Measurements from ENCODE around the gene TRAPPC14.
"Not testable (repeated sequence)": the region's sequence is repeated elsewhere in the genome, so short reads cannot be mapped to it uniquely, and the experiment has no call there.

The TRAPPC14 gene, protein sequence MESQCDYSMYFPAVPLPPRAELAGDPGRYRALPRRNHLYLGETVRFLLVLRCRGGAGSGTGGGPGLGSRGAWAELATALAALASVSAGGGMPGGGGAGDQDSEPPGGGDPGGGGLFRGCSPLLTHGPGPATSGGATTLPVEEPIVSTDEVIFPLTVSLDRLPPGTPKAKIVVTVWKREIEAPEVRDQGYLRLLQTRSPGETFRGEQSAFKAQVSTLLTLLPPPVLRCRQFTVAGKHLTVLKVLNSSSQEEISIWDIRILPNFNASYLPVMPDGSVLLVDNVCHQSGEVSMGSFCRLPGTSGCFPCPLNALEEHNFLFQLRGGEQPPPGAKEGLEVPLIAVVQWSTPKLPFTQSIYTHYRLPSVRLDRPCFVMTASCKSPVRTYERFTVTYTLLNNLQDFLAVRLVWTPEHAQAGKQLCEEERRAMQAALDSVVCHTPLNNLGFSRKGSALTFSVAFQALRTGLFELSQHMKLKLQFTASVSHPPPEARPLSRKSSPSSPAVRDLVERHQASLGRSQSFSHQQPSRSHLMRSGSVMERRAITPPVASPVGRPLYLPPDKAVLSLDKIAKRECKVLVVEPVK

DNA sequence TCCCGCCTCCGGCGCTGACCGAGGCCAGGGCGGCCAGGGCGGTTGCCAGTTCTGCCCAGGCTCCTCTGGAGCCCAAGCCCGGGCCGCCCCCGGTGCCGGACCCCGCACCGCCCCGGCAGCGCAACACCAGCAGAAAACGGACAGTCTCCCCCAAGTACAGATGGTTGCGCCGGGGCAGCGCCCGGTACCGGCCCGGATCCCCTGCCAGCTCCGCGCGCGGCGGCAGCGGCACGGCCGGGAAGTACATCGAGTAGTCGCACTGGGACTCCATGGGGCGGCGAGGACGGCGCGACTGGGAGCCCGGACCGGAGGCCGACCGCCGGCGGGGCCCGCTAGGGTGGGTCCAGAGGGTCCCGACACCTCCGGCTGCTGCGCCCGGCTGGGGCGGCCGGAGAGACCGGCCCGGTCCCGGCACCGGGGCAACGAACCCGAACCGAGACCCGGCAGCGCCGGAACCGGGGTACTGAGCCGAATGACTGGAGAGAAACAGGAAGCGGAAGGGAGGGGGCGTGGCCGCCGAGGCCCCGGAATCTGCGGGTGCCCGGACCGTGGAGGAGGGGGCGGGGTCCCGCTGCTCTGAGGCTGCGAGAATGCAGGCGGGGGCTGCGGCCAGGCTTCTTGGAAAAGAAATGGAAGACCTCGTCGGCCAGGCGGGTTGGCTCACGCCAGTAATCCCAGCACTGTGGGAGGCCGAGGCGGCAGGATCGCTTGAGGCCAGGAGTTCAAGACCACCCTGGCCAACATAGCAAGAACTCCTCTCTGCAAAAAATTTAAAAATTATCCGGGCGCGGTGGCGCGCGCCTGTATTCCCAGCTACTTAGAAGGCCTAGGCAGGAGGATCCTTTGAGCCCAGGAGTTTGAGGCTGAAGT lies at the start of gene TRAPPC14:
Gene TRAPPC14, minus strand, starts transcription at position 495 of the 870 bp plus-strand sequence. Its CDS starts 224 bp downstream, at position 271.
- DNase-seq: peak; percentile 44

DNA sequence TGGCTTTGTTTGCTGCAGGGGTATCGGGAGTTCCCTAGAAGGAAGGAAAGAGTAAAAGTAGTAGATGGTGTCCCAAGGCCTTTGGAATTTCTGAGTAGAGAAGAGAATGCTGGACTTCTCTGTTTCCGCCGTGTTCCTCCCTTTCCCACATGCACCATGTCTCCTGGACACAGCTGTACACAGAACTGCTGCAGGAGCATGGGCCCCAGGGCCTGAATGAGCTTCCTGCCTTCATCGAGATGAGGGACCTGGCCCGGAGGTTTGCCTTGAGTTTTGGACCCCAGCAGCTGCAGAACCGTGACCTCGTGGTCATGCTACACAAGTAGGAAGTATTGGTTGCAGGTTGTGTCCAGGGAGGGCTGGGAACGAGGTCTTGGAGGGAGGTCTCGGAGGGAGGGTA lies 45.9 kb upstream of the TRAPPC14 start:
- no peak for DNase-seq

DNA sequence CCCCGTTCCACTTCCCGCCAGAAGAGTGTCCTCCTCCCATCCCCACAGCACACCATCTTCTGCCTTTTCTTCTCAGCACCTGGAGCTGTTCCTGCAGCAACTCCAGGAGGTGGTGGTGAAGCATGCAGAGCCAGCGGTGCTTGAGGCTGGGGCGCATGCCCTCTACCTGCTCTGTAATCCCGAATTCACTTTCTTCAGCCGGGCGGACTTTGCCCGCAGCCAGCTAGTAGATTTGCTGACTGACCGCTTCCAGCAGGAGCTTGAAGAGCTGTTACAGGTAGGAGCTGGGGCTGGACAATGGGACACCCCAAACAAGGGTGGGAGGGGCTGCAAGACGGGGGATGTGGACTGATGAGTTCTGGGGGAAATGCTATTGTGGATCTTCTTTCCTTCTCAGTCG lies 42.2 kb upstream of the TRAPPC14 start:
- no peak for DNase-seq

DNA sequence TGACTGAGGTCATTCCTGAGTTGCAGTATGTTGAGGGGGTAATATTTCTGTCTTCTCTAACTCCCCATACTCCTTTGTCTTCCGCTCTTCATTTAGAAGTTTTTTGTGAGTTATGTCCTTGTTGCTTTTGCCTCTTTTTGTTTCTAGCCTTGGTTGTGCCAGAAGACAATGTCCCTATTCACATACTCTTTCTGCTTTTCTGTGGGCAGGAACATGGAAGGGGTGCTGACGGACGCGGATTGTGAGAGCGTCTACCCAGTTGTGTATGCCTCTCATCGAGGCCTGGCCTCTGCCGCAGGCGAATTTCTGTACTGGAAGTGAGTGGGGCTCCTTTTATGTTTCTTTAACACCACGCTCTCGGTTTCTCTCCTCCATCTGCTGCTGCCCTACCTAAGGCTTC lies 39.7 kb upstream of the TRAPPC14 start:
- no peak for DNase-seq

DNA sequence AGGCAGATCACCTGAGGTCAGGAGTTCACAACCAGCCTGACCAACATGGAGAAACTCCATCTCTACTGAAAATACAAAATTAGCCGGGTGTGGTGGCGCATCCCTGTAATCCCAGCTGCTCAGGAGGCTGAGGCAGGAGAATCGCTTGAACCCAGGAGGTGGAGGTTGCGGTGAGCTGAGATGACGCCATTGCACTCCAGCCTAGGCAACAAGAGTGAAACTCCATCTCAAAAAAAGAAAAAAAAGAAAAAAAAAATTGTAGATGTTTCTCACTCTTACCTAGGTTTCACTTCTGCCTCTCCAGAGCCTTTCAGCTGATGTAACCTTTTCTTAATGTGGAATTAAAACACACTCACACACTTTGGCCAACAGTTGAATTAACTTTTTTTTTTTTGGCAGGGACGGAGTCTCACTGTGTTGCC lies 37.4 kb upstream of the TRAPPC14 start:
- DNase-seq: not testable (repeated sequence)

DNA sequence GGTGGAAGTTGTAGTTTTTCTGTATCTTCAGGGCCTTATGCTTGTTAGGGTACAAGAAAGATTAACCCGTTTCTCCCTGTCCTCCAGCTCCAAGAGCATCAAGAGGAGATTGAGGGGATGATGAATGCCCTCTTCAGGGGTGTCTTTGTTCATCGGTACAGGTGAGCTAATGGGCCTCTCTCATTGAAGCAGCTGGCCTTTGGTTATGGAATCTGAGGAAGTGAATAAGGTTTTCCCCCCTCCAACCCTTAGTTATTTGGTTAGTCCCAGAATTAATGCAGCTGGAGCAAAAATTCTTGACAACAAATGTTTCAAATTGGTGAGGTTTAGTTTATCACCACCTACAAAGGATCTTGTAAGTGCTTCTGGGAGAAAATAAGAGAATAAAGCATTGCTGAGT lies 36.7 kb upstream of the TRAPPC14 start:
- DNase-seq: no peak

DNA sequence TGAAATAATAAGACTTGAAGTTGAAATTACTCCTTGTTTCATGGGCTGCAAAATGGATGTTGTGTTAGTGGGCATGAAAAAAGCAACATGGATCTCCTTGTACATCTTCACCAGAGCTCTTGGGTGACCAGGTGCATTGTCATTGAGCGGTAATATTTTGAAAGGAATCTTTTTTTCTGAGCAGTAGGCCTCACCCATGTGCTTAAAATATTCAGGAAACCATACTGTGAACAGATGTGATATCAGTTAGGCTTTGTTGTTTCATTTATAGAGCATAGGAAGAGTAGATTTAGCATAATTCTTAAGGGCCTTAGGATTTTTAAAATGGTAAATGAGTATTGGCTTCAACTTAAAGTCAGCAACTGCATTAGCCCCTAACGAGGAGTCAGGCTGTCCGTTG lies 34.4 kb upstream of the TRAPPC14 start:
- DNase-seq: no peak

DNA sequence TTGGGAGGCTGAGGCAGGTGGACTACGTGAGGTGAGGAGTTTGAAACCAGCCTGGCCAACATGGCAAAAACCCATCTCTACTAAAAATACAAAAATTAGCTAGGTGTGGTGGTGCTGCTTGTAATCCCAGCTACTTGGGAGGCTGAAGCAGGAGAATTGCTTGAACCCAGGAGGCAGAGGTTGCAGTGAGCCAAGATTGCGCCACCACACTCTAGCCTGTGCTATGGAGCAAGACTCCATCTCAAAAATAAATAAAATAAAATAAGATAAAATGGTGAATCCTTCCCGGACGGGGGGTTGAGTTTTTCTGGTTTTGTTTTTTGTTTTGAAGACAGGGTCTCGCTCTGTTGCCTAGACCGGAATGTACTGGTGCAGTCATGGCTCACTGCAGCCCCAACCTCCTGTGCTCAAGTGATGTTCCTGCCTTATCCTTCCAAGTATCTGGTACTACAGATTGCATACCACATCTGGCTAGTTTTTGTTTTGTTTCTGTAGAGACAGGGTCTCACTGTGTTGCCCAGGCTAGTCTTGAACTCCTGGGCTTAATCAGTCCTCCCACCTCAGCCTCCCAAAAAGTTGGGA lies 33.8 kb upstream of the TRAPPC14 start:
- DNase-seq: not testable (repeated sequence)

DNA sequence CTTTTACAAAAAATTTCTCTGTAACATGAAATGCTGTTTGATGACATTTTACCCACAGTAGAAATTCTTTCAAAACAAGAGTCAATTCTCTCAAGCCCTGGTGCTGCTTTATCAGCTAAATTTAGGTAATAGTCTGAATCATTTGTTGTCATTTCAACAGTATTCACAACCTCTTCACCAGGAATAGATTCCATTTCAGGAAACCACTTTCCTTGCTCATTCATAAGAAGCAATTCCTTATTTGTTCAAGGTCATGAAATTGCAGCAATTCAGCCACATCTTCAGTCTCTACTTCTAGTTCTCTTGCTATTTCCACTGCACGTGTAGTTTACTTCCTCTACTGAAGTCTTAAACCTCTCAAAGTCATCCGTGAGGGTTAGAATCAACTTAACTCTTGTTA lies 33.3 kb upstream of the TRAPPC14 start:
- DNase-seq: no peak

- DNase-seq: no peak
Observed at GRCh38 chr7:100190048-100190711, 31.7 kb upstream of the TRAPPC14 start.

- no peak for DNase-seq
Observed at GRCh38 chr7:100189061-100189460, 30.5 kb upstream of the TRAPPC14 start.

GRCh38 chr7:100185726-100186125 lies 27.2 kb upstream of the TRAPPC14 start:
- no peak for DNase-seq

DNA sequence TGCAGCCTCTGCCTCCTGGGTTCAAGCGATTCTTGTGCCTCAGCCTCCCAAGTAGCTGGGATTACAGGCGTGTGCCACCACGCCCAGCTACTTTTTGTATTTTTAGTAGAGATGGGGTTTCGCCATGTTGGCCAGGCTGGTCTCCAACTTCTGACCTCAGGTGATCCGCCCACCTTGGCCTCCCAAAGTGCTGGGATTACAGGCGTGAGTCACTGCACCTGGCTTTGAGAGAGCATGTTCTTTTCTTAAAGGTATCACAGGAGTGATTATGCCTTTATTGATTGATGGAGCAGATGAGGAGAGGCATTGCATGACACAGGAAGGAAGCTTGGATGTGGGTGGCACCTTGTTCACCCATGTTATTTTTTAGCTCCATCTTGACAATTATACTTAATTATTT lies 24.6 kb upstream of the TRAPPC14 start:
- not testable (repeated sequence) for DNase-seq

- DNase-seq: not testable (repeated sequence)
Observed at GRCh38 chr7:100182616-100183015, 24.1 kb upstream of the TRAPPC14 start.

- not testable (repeated sequence) for DNase-seq
Observed at GRCh38 chr7:100180084-100180483, 21.6 kb upstream of the TRAPPC14 start.

DNA sequence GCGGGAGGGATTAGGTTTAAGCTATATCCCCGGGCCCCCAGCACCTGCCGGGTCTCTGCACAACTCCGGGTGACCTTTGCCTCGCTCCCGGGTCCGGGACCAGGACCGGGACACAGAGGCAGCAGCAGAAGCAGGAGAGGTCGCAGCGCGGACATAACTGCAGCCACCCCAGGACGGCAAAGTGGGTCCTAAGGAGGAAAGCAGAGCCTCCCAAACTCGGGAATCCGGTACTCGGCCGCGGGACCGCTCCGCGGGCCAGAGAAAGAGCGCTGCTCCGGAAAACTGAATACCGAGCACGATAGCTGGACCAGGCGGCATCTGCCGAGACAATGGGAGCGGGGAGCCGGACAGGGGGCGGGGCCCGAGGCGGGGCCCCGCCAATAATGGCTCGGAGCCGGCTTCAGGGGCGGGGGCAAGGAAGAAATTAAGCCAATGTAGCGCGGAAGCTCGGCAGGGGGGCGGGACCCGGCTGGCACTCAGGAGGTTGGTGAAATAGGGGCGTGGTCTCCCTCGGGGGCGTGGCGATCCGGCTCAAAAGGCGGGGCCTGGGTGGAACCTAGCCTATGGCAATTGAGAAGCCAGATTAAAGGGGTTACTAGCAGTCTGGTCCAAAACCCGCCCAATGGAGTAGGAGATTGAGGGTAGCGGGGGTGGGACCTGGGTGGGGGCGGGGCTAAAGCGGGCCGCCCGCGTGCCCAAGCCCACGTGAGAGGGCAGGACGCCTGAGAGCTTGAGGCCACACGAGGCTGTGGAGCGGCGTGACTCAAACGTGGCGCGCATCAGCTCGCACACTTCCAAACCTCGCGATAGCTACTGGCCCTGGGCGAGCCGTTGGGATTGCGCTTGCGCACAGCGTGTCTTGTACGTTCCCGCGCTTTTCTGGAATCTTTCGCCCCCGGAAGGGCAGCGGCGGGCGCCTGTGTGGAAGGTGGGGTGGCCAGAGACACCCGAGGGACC lies 18.8 kb upstream of the TRAPPC14 start, which contains the start of the genes GPC2 and STAG3:
Gene GPC2, minus strand, starts transcription at position 337 of the 957 bp plus-strand sequence. Its CDS starts 182 bp downstream, at position 155.
Gene STAG3, plus strand, starts transcription at position 874 of the 957 bp plus-strand sequence. CDS start 2,639 bp downstream, outside the sequence.
- peak; percentile 90 for DNase-seq

DNA sequence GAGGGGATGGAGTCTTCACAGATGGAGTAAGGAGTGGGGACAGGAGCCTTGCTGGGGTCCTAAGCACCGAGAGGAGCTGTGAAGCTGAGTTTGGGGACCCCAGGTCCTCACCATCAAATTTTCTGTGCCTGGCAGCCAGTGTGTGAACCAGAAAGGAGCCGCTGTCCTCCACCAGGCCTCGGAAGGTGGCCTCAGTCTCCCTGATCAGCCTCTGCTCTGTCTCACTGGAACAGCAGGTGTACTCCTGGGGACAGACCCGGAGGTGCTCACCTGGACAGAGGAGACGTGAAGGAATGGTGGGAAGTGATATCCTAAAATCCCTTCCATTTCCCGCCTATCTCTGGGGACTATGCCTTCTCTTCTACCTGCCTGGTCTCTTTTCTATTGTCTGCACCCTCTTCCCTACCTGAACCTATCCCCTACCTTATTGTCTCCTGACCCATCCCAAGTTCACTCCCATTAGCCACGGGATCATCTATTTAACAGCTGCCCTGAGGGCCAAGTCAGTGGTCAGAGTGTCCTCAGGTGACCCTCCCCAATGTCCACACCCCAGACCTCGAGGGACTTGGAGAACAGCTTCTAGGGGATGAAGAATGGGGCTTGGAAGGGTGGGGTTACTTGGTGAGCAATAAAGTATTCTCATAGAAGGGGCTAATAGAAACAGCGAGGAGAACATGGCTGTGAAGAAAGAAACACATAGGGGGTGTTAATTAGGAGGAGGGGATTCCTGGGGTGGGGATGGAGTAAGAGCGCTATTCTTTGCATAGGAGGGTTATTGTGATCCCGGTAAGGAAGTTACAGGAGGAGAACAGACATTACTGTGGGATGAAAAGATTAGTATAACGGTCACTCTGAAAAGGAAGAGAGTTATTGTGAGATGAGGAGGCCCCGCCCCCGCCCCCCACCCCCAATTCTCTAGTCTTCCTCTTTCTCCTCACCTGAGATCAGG lies 17.8 kb upstream of the TRAPPC14 start:
- DNase-seq: no peak

- no peak for DNase-seq
Observed at GRCh38 chr7:100175296-100175935, 16.9 kb upstream of the TRAPPC14 start.

DNA sequence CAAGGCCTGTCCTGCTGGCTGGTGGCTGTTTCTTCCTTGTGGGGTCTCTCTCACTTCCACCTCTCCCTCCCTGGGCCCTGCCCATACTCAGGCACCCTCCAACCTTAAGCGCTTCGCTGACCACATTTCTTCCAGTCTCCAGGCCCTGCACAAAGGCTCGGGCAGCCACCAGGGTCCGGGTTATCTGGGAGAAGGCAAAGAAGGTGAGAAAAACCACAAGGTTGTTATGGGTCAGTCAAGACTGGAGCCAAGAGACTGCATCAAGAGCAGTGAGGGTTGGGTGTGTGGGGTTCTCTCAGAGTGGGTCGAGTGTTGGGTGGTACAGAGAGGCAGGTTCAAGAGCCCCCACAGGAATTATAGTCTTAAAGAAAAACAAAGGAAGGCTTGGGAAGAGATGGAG lies 16.1 kb upstream of the TRAPPC14 start:
- no peak for DNase-seq

Data from NCI-H446 treated with DMSO at 0.1 percent for 48 hours (cell line).